Measurements from ENCODE around the gene SFMBT2.

DNA sequence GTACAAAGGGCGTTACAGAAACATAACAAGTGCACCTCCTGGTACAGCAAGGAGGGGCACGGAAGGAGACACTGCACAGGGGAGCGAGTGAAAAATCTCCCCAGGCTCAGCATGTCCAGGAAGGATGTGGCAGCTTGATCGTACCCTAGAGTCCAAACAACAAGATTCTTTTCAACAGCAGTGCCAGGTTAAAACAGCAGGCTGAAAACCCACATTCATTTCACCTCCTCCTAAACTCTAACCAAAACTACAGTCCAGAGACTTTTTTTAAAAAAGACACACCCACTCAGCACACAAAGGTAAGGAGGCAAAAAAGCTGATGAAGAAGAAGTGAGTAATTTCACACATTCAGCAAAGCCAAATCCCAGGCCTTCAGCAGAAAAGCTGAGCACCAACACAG lies 138.8 kb downstream of the SFMBT2 start:
- no peak for TF ChIP-seq BHLHE40 (IDR thresholded peaks at IDR 0.05; ENCODE audit: low read depth, low read length)
- TF ChIP-seq, protein P1, sequence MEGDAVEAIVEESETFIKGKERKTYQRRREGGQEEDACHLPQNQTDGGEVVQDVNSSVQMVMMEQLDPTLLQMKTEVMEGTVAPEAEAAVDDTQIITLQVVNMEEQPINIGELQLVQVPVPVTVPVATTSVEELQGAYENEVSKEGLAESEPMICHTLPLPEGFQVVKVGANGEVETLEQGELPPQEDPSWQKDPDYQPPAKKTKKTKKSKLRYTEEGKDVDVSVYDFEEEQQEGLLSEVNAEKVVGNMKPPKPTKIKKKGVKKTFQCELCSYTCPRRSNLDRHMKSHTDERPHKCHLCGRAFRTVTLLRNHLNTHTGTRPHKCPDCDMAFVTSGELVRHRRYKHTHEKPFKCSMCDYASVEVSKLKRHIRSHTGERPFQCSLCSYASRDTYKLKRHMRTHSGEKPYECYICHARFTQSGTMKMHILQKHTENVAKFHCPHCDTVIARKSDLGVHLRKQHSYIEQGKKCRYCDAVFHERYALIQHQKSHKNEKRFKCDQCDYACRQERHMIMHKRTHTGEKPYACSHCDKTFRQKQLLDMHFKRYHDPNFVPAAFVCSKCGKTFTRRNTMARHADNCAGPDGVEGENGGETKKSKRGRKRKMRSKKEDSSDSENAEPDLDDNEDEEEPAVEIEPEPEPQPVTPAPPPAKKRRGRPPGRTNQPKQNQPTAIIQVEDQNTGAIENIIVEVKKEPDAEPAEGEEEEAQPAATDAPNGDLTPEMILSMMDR (conservative IDR thresholded peaks at IDR 0.05; ENCODE audit: low read depth, low read length), result no peak
- TF ChIP-seq, protein P2, sequence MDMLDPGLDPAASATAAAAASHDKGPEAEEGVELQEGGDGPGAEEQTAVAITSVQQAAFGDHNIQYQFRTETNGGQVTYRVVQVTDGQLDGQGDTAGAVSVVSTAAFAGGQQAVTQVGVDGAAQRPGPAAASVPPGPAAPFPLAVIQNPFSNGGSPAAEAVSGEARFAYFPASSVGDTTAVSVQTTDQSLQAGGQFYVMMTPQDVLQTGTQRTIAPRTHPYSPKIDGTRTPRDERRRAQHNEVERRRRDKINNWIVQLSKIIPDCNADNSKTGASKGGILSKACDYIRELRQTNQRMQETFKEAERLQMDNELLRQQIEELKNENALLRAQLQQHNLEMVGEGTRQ (IDR thresholded peaks at IDR 0.05; ENCODE audit: low read depth, low read length), result no peak
- TF ChIP-seq POLR2A (IDR thresholded peaks at IDR 0.05; ENCODE audit: low read depth, low read length), result no peak
- TF ChIP-seq MAZ (IDR thresholded peaks at IDR 0.05; ENCODE audit: borderline replicate concordance, low read depth, low read length), result no peak
- no peak for TF ChIP-seq CHD1 (IDR thresholded peaks at IDR 0.05; ENCODE audit: low read depth, low read length)
- no peak for TF ChIP-seq CEBPB (IDR thresholded peaks at IDR 0.05; ENCODE audit: low read depth, low read length)
- no peak for TF ChIP-seq NFE2L2 (IDR thresholded peaks at IDR 0.05; ENCODE audit: low read depth, low read length)
- no peak for TF ChIP-seq RAD21 (IDR thresholded peaks at IDR 0.05; ENCODE audit: low read length)
- TF ChIP-seq RCOR1 (IDR thresholded peaks at IDR 0.05; ENCODE audit: insufficient replicate concordance, low read length), result no peak
- TF ChIP-seq SMC3 (IDR thresholded peaks at IDR 0.05; ENCODE audit: low read depth, low read length), result no peak
- TF ChIP-seq RFX5 (IDR thresholded peaks at IDR 0.05; ENCODE audit: low read depth, low read length), result no peak

Measured in IMR-90 (cell line).